DMS153 treated with DMSO at 0.1 percent for 48 hours (cell line): ENCODE measurements around the gene RIOK3.
"Not testable (repeated sequence)": the region's sequence is repeated elsewhere in the genome, so short reads cannot be mapped to it uniquely, and the experiment has no call there.

ENCODE experiments used
- DNase-seq: peaks from one replicate; lab custom pipeline; 2025; ENCODE audit not compliant: unreplicated experiment; lab: John Stamatoyannopoulos, UW

Gene RIOK3, protein sequence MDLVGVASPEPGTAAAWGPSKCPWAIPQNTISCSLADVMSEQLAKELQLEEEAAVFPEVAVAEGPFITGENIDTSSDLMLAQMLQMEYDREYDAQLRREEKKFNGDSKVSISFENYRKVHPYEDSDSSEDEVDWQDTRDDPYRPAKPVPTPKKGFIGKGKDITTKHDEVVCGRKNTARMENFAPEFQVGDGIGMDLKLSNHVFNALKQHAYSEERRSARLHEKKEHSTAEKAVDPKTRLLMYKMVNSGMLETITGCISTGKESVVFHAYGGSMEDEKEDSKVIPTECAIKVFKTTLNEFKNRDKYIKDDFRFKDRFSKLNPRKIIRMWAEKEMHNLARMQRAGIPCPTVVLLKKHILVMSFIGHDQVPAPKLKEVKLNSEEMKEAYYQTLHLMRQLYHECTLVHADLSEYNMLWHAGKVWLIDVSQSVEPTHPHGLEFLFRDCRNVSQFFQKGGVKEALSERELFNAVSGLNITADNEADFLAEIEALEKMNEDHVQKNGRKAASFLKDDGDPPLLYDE

DNA sequence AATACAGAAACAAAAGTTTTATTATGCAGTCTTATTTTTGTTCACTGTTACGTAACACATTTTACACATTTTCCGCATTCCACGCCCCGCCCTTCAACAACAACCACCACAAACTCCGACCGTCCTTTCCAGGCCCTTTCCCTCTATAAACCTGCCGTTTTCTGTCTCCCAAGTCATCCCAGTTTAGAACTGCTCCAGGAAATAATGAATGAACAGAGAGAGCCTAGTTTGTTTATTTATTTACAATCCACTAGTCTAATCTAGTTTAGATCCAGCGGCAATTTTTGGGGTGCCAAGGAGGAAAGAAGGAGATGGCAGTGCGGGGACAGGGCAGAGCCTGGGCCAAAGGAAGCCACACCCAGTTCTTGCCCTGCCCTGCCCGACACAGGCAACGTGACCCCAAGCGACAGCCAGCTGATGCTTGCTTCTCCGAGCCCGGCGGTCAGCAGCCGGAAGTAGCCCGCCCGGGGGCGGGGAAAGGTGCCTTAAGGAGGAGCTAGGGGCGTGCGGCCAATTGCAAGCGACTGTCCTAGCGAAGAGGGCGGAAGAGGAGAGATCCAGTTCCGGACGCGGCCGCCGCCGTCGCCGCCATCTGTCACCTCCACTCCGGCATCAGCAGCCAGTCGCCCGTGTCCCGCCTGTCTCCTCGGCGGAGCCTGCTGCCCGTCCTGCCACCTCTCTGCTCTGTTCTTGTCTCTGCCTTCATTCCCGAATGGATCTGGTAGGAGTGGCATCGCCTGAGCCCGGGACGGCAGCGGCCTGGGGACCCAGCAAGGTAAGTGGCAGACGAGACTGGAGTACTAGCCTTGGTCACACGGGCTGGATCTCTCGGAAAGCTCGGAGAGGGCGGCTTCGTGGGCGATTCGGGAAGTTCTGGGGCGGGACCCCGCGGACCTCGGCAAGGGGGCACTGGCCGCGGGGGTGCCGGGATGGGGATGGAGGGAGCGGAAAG lies at the start of gene RIOK3:
RIOK3 (plus strand) TSS at position 560 of the 952 bp plus-strand sequence; CDS start at position 713, 153 bp downstream.
- peak; percentile 96 for DNase-seq

DNA sequence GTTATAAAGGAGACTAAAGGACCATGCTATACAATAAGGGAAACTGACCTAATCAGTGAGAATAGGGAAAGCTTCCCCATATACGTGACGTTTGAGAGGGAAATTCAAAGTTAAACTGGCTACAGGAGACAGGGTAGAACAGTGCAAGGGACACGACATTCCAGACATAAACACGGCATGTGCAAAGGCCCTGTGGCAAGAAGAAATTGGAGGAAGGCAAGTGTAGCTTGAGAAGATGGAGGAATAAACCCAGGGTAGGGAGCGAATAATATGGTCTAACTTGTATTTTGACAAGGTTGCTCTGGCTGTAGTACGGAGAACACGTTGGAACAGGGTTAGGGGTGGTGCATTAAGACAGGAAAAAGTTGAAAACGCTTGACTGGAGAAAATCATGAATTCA lies 49.8 kb upstream of the RIOK3 start:
- no peak for DNase-seq

DNA sequence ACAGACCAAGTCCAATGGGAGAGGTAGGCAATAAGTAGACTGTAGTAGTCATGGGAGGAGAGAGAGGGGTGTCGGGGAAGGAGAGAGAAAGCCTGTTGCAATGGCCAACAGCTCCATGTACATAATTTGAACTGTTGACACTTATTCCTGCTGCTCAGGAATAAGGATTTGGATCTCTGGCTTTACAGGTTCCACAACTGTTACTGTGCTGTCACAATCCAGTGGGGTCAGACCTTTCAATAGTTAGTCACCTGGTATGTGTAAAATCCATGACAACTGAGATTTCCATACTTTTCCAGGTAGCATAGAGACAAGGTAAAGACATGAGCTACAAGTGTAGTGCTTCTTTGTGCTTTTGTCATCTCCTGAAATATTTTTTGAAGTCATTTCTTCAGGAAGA lies 47.5 kb upstream of the RIOK3 start:
- DNase-seq: no peak

DNA sequence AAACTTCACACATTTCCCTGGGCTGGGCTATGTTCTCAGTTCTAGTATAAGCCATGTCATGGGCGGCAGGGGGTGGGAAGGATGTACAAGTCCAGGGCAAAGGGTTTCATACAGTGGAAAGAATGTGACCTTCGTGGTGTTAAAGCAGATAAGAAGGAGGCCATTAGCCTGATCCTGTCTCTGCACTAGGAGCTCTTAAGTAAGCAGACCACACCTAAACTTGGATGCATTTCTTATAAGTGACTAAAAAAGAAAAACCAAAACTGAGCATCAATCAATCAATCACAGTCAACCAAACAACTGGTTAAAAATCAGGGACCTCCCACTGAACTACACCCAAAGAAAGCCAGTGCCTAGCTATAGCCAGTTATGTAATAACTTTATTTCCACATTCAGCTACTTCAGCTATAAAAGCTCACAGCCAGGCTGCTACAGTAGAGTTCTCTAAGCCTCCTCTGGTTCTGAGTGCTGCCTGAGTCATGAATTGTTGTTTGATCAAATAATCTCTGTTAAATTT lies 46.8 kb upstream of the RIOK3 start:
- no peak for DNase-seq

DNA sequence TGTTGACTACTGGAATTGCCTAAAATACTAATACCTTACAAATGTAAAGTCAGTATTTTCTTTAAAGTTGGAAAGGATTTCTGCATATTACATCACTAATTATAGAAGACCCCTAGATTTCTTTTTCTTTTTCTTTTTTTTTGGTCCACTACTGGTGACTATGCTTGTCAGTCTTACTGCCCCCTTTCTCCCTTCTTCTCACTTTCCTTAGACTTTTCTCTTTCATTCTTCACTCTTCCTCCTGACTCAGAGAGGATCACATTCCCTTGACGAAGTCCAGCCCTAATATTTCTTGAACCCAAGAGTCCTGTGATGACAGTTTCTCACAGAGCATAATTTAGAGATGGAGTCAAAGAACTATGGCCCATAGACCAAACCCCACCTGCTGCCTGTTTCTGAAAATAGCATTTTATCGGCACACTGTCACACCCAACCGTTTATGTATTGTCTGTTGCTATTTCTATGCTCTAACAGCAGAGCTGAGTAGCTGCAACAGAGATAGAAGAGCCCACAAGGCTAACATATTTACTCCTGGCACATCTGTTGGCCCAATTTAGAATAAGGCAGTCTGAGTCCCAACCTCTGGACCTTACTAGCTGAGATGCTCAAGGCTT lies 40.6 kb upstream of the RIOK3 start:
- DNase-seq: no peak

DNA sequence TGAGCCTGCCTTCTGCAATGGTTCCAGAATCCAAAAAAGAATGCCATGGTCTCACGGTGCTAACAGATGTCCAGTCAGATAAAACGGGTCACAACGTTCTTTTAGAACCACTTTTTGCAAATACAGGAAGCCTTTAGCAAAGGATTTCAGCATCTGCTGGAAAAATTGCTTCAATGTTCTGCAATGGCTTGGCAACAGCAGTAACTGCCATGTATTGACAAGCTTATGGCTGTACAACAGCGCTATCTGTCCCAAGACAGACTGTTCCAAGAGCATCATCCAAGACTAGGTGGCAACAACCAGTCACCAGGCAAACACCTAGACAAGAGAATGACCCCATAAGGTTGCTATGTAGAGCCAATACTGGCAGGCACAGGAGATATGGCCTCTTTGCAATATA lies 37.6 kb upstream of the RIOK3 start:
- no peak for DNase-seq

DNA sequence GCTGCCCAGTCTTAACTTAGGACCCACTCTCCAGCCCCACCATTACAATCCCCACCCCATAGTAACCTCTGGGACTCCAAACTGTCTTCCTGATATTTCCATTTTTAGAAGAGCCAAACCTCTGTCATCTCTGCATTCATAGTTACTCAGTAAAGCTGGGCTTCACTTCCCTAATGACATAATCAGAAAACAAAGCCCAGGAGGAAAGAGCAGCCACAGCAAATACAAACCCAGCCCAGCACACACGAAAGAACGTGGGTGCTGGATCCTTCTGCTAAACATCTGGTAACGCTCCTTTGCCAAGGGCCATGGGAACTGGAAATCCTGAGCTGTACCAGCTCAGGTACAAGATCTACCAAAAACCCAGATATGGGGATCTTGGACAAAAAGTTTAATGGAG lies 36.8 kb upstream of the RIOK3 start:
- DNase-seq: no peak

DNA sequence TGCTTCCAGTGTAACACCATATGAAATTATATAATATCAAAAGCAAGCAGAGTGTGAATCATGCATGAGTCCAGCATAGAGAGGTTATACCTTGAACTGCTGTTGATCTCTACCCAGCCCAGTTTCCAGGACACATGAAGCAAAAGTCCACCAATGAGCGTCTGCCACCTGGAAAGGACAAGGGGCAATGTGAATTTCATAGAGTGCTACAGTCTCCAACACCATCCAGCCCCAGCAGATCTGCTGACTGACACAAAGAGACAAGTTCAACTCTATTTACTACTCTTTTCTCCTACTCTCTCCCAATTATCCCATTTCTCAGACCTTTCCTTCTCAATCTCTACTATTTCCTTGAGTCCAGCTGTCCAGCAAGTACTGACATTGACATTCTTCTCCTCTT lies 31.8 kb upstream of the RIOK3 start:
- DNase-seq: no peak

DNA sequence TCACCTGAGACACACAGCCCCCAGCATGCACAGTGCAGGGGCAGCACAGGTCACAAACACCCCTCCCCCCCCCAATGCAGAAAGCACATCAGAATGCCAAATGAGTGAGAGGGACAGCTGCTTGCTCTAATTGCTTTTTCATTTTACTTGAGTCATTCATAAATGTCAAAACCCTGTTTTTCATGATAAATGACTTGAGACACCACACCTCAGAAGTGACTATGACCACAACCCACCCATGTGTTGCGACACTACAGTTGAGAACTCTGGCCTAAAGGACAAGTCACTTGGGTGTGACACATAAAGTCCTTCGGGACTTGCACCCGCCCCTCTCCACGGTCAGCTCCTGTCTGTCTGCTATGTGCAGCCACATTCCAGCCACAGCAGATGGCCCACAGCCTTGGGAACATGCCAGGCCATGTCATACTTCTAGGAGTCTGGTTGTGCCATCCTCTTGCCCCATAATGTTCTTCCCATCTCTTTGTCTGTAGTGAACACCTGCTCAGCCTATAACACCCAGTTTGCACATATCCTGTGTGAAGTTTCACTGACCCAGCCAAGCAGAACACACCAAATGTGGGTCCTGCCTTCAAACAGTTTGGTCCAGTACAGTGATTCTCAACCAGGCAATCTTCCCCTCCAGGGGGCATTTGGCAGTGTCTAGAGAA lies 30.2 kb upstream of the RIOK3 start:
- DNase-seq: no peak

DNA sequence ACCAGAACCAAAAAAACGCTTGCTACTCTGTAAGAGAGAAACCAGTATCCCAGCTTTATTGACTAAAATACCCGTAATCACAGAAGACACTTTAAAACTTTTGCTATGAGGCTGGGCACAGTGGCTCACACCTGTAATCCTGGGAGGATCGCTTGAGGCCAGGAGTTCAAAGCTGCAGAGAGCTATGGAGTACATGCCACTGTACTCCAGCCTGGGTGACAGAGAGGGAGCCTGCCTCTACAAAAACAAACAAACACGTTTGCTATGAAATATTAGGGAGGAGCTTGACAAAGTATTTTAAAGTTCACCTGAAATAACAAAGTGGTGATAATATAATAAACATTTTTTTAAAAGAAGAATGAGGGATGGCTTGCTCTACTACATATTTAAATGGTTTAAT lies 28.5 kb upstream of the RIOK3 start:
- no peak for DNase-seq

DNA sequence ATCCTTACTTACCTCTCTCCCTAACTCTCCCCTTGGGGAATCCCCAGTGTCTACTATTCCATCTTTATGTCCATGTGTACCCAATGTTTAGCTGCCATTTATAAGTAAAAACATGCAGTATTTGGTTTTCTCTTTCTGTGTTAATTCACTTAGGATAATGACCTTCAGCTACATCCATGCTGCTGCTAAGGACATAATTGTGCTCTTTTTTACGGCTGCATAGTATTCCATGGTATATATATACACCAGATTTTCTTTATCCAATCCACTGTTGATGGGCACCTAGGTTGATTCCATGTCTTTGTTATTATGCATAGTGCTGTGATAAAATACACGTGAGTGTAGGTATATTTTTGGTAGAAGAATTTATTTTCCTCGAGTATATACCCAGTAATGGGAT lies 24.3 kb upstream of the RIOK3 start:
- DNase-seq: no peak

DNA sequence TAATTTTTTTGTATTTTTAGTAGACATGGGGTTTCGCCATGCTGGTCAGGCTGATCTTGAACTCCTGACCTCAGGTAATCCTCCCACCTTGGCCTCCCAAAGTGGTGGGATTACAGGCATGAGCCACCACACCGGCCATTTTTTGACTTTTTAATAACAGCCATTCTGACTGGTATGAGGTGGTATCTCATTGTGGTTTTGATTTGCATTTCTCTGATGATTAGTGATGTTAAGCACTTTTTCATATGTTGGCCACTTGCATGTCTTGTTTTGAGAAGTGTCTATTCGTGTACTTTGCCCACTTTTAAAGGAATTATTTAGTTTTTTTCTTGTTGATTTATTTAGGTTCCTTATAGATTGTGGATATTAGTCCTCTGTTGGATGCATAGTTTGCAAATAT lies 23.5 kb upstream of the RIOK3 start:
- DNase-seq: not testable (repeated sequence)

DNA sequence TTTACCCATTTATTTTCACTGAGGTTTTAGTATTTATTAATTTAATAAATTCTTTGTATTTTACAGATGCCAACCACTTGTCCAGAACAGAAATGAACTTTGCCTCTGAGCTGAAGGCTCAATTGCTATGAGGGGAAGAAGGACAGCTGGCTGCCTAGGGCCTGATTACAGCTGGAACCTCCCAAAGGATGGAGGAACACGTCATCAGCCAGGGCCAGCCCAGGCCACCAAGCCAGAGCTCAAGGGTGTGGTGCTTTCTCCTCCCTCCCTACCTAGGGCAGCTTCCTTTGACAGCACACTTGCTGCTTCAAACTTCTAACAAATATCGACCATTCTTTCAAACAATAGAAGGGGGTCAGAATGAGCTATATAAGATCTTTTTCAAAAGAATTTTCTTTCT lies 19.7 kb upstream of the RIOK3 start:
- DNase-seq: no peak

DNA sequence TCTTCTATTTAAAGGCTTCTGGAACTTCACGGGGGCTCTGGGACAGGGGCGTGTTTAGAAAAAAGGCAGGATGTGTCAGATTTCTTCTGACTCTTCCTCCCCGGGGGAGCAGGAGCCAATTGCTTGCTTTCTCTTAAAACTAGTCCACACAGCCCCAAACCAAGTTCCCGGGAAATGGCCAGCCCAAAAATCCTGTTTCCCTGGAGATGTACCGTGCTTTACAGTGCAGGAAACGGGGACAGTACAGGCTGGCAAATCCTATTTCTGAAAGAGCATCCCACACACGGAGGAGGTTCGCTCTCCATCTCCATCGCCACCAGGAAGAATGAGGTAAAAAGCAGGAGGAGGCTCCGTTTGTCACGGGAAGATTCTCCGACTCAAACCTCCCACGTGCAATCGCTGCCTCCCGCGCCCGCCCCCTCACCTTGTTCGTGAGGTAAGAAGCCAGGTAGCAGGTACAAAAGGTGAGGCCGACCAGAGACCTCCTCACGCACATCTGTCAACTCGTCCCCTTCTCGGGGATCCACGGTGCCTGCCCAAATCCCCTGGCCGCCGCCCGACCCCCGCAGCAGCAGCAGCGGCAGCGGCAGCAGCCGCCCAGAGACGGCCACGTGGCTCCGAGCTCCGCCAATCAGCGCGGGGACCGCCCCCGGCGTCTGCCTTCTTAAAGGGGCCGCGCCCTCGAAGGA lies 15.6 kb upstream of the RIOK3 start:
- DNase-seq: peak; percentile 48

DNA sequence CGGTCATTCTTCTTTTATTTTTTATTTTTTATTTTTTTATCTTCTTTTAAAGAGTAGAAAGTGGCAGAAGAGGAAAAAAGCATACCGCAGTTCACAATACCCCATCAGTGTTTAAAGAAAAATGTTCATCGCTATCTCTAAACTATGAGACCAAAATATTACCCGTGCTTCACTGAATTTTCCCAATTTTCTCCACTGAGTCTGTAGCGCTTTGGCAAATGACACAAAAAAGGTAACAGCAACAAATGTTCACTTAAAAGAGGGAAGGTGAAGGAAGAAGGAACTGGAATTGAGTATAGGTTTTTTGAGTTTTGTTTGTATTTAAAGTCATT lies 15.1 kb upstream of the RIOK3 start:
- no peak for DNase-seq

DNA sequence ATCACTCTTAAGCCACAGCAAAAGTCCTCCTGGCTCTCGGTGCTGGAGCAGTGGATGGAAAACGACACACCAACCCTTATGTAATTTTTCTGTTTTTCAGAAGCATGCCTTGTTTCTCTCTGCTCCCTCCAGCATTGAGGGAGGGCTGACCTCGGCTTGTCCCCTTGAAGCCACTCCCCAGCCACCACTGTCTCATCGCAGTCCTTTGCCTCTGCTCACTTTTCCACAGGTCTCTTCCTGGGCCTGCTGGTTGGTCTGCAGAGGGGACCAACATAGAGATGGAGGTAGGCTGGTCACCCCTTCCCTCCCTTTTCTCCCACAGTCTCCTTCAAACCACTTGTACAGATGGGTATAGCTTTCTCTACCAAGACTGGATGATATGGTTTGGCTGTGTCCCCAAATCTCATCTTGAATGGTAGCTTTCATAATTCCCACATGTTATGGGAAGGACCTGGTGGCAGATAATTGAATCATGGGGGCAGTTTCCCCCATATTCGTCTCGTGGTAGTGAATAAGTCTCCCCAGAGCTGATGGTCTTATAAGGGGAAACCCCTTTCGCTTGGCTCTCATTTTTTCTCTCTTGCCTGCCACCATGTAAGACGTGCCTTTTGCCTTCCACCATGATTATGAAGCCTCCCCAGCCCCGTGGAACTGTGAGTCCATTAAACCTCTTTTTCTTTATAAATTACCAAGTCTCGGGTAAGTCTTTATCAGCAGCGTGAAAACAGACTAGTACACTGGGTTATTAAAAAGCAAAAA lies 14.3 kb upstream of the RIOK3 start:
- DNase-seq: no peak

DNA sequence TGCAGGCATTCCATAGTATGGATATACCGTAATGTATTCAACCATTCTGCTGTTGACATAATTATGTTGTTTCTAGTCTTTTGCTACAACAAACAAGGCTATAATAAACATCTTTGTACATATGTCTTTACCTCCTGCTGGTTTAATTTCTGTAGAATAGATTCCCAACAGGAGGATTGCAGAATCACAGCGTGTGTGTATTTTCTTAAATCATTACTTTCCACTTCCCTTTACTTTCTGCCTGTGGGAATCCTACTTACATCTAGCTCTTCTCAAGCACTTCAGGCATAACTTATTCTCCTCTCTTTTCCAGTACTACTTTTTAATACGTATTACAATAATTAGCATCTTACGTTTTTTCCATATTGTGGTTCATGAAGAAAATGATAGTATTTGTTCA lies 13.0 kb upstream of the RIOK3 start:
- DNase-seq: no peak

DNA sequence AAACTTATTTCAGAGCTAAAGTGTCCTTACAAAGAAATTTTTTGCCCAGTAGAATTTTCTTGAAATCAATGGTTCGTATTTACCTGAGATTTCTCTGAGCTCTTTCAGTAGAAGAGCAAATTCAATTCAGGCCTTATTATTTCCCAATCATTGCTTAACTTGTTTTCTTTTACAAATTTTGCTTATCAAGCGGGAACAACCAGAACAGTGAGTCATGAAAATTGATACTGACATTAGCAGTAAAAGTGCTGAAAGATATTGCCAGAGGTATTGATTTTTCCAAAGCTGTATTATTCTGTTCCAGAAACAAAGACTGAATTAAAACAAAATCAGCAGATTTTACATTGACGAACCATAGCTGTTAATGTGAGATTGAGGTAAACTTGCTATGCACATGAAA lies 10.1 kb upstream of the RIOK3 start:
- DNase-seq: no peak

DNA sequence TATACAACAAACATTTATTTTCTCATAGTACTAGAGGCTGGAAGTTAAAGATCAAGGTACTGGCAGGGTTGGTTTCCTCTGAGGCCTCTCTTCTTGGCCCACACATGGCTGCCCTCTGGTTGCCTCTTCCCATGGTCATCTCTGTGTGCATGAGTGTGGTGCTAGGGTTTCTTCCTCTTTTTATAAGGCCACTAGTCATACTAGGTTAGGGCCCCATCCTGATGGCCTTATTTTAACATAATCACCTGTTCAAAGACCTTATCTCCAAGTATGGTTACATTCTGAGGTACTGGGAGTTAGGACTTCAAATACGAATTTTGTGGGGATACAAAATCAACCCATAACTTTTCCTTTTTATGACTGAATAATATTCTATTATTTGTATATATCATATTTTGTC lies 4.8 kb upstream of the RIOK3 start:
- no peak for DNase-seq

DNA sequence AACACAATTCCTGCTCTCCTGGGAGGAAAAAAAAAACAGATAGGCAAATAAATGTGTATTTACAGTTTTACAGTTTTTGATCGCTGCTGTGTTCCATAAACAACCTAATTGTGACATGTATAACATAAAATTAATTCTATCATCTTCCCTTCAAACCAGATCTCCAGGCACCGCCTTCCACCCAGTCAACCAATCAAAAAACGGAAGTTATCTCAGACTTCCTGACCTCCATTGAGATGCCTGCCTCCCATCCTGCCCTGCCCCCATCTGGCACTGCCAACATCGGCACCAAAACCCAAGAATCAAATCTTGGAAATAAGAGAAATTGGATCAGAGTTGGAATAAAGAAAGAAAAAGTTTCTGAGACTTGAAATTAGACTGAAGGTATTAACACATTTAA lies 3.1 kb upstream of the RIOK3 start:
- no peak for DNase-seq
